K562 (cell line): ENCODE results near the gene MPI. TPM values are rescaled to one million over a fixed set of nuclear protein-coding genes. Genes with fewer than 3 reads are reported as not detected.
A peak's percentile ranks its signal among the peaks of the same experiment; 100 is the strongest.

Source experiments
- ARID4B ChIP-seq: sonication (generic); formaldehyde crosslinking; IDR thresholded peaks from 2 replicates; pipeline ENCODE4 v1.8.0; 2022; ENCODE audit warnings: mild to moderate bottlenecking, missing genetic modification reagents
- CBFB ChIP-seq: sonication (generic); formaldehyde crosslinking; IDR thresholded peaks from 2 replicates; pipeline ENCODE4 v1.4.0; 2020; ENCODE audit warnings: mild to moderate bottlenecking, missing genetic modification reagents
- CBX1 ChIP-seq: sonication (generic); IDR thresholded peaks from 2 replicates; pipeline ENCODE4 v1.6.1; 2016; ENCODE audit warnings: antibody characterized with exemption, low read depth, mild to moderate bottlenecking
- HMGN3 ChIP-seq: IDR thresholded peaks from 2 replicates; pipeline ENCODE4 v1.6.1; 2011; ENCODE audit warnings: borderline replicate concordance, low read depth, mild to moderate bottlenecking, mixed read lengths, low read length; ENCODE audit not compliant: insufficient read length; ENCODE audit errors: extremely low read depth
- KLF10 ChIP-seq: fragments of 250-450 bp; sonication (Bioruptor Pico); IDR thresholded peaks from 2 replicates; pipeline ENCODE4 v1.6.1; 2021; ENCODE audit warnings: matching md5 sums
- MAZ ChIP-seq, 2 experiments: fragments of 450-650 bp in 1 of 2; sonication (generic) in 1 of 2; formaldehyde crosslinking; IDR thresholded peaks in 1 of 2; conservative IDR thresholded peaks in 1 of 2; 2 replicates each; pipeline versions ENCODE4 v1.4.0 to v1.5.0; 2020; ENCODE audit warnings: mild to moderate bottlenecking in 1 of 2, missing genetic modification reagents in 1 of 2
- MTA2 ChIP-seq: fragments of 450-650 bp; IDR thresholded peaks from 2 replicates; pipeline ENCODE4 v1.6.1; 2016; ENCODE audit warnings: low read depth
- PURB ChIP-seq: sonication (generic); formaldehyde crosslinking; IDR thresholded peaks from 2 replicates; pipeline ENCODE4 v1.9.0; 2021; ENCODE audit warnings: low read depth, mild to moderate bottlenecking, missing genetic modification reagents
- SNIP1 ChIP-seq: fragments of 450-650 bp; IDR thresholded peaks from 2 replicates; pipeline ENCODE4 v1.7.1; 2017; ENCODE audit warnings: low read depth, mild to moderate bottlenecking
- XRCC3 ChIP-seq: fragments of 450-650 bp; IDR thresholded peaks from 2 replicates; pipeline ENCODE4 v1.6.1; 2017; ENCODE audit warnings: mild to moderate bottlenecking, moderate library complexity
- ZBTB33 ChIP-seq: sonication (generic); formaldehyde crosslinking; IDR thresholded peaks from 2 replicates; pipeline ENCODE4 v1.8.1; 2023; ENCODE audit warnings: mild to moderate bottlenecking, missing genetic modification reagents
- ZBTB34 ChIP-seq: fragments of 250-450 bp; sonication (Bioruptor Pico); IDR thresholded peaks from 2 replicates; pipeline ENCODE4 v1.8.0; 2021; ENCODE audit warnings: mild to moderate bottlenecking, moderate library complexity
- ZNF121 ChIP-seq: sonication (generic); formaldehyde crosslinking; conservative IDR thresholded peaks from 2 replicates; pipeline ENCODE4 v1.8.0; 2022; ENCODE audit warnings: missing genetic modification reagents
- ZNF76 ChIP-seq: fragments of 250-450 bp; sonication (Bioruptor Pico); IDR thresholded peaks from 2 replicates; pipeline ENCODE4 v1.4.0; 2020; ENCODE audit warnings: mild to moderate bottlenecking, moderate library complexity, borderline replicate concordance
- polyA plus RNA-seq, 8 experiments: library from polyadenylated mRNA; depleted of rRNA in 4 of 8; stranded (reverse) in 5 of 8; unstranded in 3 of 8; fragments of >200 nt; fragmentation: Nextera tagmentation in 2 of 8; fragmentation: Illumina TruSeq in 1 of 8; extraction: Ambion mirVana in 2 of 8; extraction: Trizol in 1 of 8; gene quantifications; 2 replicates each; pipeline versions ENCODE4 v1.2.1 to v1.2.3, GENCODE V29; 2011 to 2014; ENCODE audit warnings: inconsistent platforms in 1 of 8, missing spikeins in 1 of 8
- total RNA-seq, 7 experiments: library from RNA; depleted of rRNA in 6 of 7; stranded (reverse); fragments of >200 nt in 6 of 7; fragmentation: Illumina TruSeq in 2 of 7; extraction: Trizol in 2 of 7; gene quantifications; 2 replicates each; pipeline versions ENCODE4 v1.2.1 to v1.2.3, GENCODE V29; 2011 to 2021; ENCODE audit warnings: low replicate concordance in 1 of 7

Gene MPI
- total and polyA plus RNA-seq, 9 of the 15 experiments (the other 6 are each of a cell fraction or from before 2014, with no cell fraction given), result 30.7 to 105 (median 40.5) TPM

- TF ChIP-seq ARID4B (CRISPR knock-in tag) (peak; percentile 95), HMGN3 (peak; percentile 37), ZBTB34 (CRISPR knock-in tag) (no peak), CBFB (CRISPR knock-in tag) (peak; percentile 63; the same call in 1 of the 2 replicates), CBX1 (peak; percentile 29; the same call in 1 of the 2 replicates), ZNF121 (CRISPR knock-in tag) (no peak), PURB (CRISPR knock-in tag) (no peak), KLF10 (CRISPR knock-in tag) (no peak), ZNF76 (CRISPR knock-in tag) (no peak), SNIP1 (no peak), MAZ (CRISPR knock-in tag; conservative IDR thresholded peaks at IDR 0.05 in 1 of 2, IDR thresholded peaks at IDR 0.05 in 1 of 2) (peak; percentile 95 to 98), MTA2 (no peak), XRCC3 (no peak), ZBTB33 (CRISPR knock-in tag) (no peak)
Measured at GRCh38 chr15:74937590-74938371, 47.9 kb downstream of the MPI start, which contains the start of gene COX5A (continued).
